ENCODE measurements around the gene LRRC72.
"Not testable (repeated sequence)": the region's sequence is repeated elsewhere in the genome, so short reads cannot be mapped to it uniquely, and the experiment has no call there.

The LRRC72 gene

DNA sequence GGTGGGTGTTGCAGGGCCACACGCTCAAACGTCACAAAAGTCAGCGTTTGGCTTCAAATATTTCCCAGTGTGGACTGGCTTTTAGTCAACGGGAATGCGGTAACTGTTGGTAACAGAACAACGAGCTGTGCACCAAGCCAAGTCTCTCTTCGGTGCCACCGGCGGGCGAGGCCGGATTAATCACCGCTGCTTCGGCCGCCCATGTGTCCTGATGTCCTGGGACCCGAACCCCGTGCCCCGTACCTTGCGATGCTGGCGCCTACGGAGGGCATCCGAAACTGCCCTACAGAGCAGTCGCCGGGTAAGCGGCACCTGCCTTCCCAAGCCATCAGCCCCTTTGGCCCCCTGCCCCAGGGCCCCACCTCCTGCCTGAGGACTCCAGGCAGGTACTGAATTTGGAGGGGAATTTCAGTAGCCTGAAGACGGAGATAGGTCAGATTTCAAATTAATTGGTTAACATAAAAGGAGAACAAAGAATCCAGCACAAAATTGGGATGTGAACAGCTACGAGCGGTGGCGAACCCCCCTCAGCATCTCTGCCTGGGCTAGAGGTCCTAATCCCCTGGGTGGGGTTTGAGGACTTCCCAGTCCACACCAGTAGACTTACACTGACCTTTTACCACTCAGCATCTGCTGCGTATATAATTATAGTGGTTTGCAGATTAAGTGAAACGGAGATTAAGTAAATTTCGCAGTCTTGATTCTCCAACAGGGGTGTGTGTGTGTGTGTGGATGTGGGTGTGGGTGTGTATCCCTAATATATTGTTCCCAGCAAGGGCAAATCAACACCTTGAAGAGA lies at the start of gene LRRC72:
TSS of gene LRRC72 (plus strand) at position 84 of the 799 bp plus-strand sequence. CDS start at position 212, 128 bp downstream.
- no peak for ATAC-seq

DNA sequence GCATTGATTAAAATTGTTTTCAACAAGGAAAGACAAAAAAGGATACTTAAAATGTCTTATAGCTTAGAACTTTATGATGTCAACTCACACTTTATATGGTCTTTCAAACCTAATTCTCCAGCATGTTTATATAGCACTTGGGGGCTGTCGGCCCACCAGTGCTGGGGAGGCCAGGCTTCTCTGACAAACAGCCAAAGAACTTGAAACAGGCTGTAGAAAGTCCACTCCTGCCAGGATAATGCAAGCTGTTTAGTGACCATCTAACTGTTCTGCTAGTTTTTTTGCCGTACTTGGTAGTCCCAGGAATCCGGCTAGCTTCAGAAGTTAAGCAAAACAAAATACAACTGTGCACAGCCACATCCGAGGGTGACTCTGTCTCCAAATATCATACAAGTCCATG lies 47.5 kb upstream of the LRRC72 start:
- ATAC-seq: no peak

DNA sequence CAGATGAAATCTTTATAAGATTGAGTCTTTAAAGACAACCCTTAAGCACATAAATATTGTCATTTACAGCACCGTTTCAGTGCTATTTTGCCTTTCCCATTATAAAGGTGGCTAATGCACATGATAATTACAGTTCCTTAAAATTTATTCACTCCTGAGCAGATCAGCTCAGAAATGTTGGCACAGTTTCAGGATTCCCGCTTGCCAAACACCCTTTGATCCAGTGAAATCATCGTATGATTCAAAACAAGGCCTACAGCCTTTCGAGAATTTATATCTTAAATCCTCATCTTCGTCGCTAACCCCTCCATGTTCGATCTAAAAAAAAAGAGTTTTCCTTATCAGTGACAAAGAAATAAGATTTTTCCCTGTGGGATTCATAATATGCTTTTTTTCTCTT lies 47.0 kb upstream of the LRRC72 start:
- ATAC-seq: no peak

DNA sequence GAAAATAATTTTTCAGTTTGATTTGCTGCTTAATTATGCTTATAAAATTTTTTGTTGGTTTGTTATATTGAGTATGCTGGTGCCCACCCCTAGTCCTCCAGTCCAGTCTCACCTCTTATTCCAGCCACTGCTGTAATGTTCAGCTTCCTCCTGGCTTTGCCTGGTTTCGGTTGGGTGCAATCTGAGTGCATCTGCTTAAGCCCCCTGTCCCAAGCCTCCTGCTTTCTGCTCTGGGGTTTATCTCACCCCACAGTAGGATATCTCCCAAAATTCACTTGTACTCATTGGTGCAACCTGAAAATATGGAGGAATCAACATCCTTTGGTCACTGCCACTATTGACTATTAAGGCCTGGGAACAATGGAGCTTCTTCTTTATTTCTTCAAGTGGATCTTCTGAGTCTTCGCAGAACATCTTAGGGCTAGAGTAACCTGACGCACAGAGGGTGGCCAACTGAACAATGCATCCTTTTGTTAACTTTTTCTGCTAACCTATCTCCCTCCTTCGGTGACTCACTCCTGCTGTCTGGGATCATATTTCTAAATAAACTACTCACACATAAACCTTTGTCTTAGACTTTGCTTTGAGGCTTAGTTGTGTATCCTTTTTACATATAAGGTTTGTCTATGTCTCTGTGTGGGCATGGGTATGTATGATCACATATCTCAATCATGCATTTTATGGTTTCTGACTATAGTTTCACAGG lies 42.0 kb upstream of the LRRC72 start:
- ATAC-seq: no peak

DNA sequence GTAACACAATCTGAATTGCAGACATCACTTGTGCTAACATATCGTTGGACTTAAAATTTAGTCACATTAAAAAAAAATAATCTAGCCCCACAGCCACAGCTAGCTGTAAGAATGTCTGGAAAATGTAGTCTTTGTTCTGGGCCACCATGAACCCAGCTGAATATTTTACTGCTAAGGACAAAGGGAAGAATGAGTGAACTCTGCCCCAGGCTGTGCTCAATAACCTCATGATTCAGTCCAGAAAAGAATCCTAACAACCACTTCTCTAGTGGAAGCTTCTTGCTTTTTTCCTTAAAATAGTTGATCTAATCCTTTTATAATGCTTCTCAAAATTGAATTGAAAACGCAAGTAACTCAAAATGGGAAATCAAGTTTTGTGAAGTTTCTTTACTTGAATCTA lies 35.5 kb upstream of the LRRC72 start:
- no peak for ATAC-seq

DNA sequence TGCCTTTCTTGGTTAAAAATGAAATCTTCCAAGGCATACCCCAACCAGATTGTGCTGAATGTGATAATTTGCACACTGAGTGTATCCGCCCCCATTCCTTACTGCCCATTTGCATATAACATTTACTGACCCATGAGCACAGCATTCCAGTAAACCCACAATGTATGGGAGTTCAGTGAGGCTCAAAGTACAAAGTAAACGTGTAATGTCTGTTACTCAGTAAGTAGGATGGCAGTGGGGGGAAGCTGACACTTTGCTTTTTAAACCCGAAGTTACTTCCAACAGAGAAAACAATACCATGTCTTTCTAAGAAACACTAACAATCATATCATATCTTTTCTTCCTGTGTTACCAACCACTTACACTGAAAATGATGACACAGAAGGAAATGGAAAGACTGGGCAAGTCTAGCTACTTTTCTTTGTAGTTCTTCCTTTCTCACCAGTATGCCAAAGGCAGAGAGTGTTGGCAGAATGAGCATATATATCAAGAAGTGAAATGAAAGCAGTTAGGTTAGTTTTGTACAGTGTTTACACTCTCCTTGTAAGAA lies 34.0 kb upstream of the LRRC72 start:
- ATAC-seq: no peak

DNA sequence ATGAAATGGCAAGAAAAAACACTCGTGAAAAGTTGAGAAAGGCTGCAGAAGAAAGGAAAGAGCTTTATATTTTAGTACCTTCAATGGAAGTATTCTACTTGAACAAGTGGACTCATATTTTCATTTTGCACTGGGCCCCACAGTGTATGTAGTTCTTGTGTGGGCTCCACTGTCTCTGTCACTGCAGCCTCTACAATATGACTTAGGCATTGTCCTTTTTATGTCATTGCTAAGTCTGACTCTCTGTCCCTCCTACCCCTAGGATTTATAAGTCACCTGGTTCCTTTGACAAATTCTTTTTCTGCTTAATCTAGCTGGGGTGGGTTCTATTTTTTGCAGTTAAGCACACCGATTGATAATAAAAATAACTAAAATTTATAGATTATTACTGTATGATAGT lies 33.4 kb upstream of the LRRC72 start:
- no peak for ATAC-seq

DNA sequence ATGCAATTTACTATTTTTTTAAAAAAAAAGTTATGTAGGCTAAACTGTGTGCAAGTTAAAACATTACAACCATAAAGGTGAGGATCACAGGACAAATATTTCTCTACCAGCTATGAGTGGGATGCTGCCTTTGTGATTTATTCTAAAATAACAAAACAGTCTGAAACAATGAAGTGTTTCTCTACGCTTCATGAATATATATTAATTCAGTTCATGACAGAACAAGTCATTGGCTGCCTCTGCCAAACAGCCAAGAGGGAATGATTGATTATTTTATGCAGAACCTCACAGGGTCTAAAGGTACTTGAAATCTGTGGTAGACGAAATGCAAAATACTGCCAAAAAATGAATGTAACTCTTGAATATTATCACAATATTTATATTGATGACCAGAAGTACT lies 32.1 kb upstream of the LRRC72 start:
- ATAC-seq: no peak

DNA sequence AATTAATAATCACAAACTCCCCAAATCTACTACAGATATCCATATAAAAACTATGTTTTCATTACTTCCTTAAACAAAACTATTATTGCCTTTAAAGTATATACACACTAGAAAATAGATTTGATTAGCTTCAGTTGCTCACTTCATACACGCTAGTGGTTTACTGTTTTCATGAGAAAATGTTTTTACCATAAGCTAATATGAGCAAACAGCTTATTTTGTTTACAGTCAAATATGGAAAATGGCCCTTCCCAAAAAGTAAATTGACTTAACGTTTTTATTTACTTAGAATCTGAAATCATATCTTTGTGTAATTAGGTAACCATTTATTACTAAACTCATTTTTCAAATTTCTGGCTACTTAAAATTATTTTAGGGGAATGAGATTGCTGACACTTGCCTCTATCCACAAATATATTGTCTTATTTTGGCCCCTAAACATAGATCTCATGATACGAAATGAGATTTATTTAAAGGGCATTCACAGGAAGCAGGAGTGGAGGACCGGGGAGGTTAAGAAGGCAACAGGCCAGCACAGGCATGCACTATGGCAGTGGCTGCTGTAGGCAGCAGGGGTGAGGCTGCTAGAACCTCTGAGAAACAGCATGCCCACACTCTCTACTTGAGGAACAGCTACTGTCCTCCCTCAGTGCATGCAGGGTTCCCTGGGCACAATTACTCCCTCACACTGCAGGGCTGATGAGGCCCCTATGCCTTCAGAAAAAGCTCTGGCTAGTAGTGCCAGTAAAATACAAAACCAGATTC lies 31.5 kb upstream of the LRRC72 start:
- ATAC-seq: no peak

DNA sequence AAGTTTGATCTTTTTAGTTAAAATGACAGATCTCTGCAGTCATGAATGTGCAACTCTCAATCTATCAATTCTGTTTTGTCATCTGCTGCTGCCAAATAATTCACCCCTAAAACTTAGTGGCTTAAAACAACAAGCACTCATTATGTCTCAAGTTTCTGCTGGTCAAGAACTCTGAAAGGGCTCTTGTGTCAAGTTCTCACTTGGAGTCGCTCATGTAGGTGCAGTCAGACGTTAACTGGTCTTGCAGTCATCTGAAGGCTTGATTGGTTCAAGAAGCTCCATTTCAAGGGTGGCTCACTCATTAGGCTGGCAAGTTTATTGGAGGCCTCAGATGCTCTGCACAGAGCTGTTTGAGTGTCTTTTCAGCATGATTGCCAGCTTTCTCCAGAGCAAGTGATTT lies 28.5 kb upstream of the LRRC72 start:
- no peak for ATAC-seq

DNA sequence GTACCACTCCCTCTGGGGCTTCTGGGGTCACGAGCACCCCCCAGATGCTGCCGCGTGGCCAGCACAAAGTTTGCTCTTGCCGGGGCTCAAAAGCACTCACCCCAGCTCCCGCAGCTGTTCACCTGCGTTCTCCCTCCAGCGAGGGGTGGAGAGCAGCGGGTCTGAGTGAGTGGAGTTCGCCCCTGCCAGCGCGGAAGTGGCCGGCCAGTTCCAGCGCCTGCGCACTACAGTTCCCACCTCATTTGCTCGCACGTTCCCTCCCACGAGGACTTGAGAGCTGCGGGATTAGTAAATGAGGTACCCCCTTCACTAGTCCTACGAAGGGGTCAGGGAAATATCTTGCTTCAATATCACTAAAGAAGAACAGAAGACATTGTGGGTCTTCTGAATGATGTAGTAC lies 24.3 kb upstream of the LRRC72 start:
- ATAC-seq: no peak

DNA sequence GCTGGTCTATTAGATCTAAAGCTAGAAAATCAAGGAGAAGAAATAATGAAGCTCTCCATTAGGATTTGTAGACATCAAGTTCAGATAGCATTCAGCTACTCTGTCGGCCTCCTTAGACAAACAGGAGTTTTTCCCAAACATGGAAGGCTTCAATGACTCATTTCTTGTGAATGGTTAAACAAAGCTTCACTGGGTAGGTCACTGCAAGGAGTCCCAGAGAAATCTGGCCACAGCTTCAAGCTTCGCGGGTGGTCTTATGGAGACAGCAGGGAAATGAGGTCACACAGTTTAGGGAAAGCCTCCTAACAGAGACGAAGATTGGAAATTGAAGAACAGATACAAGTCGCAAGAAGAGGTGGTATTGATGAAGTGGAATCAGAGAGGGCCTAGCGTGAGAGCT lies 22.6 kb upstream of the LRRC72 start:
- ATAC-seq: no peak

DNA sequence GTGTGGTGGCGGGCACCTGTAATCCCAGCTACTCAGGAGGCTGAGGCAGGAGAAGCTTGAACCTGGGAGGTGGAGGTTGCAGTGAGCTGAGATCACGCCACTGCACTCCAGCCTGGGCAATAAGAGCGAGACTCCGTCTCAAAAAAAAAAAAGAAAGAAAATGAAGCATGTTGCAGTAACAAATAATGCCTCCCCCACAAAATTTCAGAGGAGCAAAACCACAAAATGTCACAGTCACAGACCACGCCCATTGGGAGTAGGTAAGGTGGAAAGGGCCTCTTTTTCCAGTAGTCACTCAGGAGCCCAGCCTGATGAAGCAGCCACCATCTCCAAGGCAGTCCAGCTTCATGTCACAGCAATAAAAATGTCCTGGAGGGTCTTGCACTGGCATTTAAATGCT lies 20.2 kb upstream of the LRRC72 start:
- not testable (repeated sequence) for ATAC-seq

DNA sequence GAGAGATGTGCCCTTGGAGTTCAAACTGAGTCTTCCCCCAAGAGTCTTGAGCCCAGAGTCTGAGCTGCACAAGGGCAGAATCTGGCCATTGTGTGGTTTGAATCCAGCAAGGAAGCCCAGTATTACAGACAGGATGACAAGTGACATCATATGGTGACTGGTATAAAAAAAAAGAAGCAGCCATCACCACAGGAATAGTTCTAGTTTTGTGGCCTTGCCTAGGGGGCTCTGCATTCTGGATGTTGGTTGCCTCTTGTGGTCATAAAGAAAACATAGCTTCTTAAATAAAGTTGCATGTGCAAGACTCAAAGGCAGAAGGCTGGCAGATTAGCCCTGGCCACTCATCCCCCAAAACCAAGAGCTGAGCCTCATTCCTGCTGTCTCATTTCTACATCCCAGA lies 16.8 kb upstream of the LRRC72 start:
- no peak for ATAC-seq

DNA sequence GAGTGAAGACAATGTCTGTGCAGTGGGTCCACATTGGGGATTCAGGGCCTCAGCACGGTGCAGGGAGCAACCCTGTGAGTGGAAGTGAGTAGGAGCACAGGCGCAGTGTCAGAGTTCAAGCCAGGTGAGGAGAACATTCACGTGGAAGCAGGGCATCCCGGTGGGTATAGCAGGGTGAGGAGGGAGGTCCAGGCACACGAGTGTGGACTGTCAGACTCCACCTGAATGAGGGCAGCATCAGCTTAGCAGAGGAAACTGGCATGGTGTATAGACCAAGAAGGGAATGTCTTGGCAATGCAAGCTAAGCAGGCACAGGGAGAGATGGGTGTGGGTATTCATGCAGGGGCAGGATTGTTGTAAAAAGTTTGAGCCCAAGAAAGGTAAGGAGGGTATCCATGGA lies 15.3 kb upstream of the LRRC72 start:
- no peak for ATAC-seq

DNA sequence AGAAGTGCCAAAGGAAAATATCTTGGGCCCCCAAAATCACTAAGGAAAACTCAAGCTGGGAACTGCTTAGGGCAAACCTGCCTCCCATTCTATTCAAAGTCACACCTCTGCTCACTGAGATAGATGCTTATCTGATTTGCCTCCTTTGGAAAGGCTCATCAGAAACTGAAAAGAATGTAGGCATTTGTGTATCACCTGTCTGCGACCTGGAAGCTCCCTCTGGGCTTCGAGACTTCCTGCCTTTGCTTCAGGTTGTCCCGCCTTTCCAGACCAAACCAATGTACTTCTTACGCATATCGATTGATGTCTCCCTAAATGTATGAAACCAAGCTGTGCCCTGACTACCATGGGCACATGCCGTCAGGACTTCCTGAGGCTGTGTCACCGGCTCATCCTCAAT lies 14.5 kb upstream of the LRRC72 start:
- no peak for ATAC-seq

DNA sequence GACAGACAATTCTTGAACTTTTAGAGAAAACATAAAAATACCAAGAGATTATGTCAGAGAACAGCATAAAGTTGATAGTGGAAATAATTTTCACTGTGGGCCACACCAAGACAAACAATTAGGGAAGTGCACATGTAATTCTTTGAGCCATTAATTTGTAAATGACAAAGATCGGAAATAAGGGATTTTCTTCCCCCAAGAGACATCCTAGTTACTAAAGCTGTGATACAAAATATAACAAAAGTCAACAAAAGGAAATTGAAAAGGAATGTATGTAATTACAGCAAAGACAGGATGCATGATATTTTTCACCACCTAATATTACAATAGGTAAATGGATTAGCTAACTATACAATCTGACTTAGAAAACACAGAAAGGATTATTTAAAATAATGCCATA lies 12.4 kb upstream of the LRRC72 start:
- ATAC-seq: no peak

DNA sequence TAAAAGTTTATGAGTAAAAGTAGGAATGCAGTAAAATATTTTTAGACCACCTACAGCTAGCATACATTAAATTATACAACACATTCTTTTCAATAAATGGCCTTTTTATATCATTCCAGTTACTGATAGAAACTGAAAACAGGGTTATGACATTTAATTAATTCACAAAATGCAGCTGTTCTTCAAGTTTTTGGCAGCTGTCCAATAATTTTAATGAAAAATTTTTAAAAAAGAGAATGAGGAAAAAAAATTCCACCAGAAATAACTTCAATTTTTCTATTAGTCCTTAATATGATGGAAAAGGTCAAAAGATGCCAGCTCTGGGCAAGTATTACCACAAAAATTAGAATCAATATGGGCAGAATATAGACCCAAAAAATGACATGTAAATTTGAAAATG lies 11.9 kb upstream of the LRRC72 start:
- no peak for ATAC-seq

DNA sequence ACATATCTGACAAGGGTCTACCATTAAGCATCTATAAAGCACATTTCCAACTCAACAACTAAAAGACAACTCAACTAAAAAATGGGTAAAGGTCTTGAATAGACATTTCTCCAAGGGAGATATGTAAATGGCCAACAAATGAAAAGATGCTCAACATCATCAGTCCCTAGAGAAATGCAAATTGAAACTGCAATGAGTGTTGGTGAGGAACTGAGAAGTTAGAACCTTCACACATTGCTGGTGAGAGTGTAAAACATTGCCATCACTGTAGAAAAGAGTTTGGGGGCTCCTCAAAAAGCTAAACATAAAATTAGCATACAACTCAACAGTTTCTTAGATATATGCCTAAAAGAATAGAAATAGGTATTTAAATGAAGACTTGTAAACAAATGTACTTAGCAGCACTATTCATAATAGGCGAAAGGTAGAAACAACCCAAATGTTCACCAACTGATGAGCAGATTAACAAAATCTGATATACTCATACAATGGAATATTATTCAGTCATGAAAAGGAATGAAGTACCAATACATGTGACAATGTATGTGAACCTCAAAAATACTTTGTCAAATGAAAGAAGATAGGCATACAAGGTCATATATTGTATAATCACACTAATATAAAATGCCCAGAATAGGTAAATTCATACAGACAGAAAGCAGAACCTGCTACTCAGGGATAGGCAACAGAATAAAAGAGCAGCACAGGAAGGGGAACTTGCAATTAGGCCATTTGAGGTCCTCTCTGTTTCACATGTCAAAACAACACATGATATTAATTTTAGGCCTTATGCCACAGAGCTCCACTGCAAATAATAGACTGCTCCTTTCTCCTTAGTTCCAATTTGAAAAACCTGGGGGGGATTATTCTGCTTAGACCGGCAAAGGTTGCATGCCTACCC lies 10.6 kb upstream of the LRRC72 start:
- no peak for ATAC-seq

DNA sequence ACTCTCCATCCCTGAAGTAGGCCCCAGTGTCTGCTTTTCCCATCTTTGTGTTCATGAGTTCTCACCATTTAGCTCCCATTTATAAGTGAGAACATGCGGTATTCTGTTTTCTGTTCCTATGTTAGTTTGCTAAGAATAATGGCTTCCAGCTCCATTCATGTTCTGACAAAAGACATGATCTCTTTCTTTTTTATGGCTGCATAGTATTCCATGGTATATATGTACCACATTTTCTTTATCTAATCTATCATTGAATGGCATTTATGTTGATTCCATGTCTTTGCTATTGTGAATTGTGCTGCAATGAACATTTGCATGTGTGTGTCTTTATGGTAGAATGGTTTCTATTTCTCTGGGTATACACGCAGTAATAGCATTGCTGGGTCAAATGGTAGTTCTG lies 6.6 kb upstream of the LRRC72 start:
- not testable (repeated sequence) for ATAC-seq

DNA sequence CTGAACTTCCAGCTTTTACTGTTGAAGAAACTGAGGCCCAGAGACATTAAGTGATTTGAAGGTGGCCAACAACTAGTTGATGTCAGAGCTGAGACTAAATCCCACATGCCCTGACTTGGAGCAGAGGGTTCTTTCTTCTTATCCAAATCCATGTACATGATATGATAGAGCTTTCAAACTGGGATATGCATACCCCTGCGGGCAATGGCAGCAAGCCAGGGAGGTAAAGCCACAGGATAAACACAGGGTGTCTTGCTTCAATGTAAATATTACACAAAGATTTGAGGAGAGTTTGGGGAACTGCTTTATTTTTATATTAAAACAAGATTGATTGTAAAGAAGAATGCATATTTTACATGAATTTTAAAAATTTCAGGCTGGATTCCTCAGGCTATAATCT lies 2.3 kb upstream of the LRRC72 start:
- ATAC-seq: no peak

DNA sequence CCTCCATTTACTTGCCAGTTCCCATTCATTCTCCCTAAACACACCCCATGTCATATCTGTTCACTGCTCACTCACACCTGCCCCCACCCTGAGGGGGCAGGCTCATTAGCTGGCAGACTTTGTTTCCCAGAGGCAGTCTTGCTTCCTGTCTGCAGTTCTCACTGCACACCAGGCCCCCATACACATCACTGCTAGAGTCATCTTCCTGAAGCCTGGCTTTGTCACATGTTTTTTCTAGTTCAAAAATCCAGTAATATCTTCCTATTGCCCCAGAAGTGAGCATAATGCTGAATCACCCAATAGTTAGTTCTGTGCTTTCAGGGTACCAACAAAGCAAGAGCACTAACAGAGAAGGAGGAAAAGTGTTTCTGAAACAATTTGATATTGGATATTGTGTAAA lies 1.9 kb downstream of the LRRC72 start:
- peak in 1 of 2 donors; percentile 38 for ATAC-seq

Data from activated CD4-positive, CD25-positive, alpha-beta regulatory T cell treated with anti-CD3 and anti-CD28 coated beads, Interleukin-2, amount 50 U/mL, for 24 hours (primary cell).